WERI-Rb-1 (cell line): ENCODE measurements around the gene POLR3B.
A peak's percentile ranks its signal among the peaks of the same experiment; 100 is the strongest.

Experiments
- DNase-seq: peaks from one replicate; pipeline ENCODE4 v3.0.0-alpha.2; 2020
- H3K27ac ChIP-seq: fragments of 250-450 bp; sonication (Bioruptor Pico); 2 replicates; pipeline ENCODE4 v1.5.1; 2020; ENCODE audit warnings: mild to moderate bottlenecking, moderate library complexity
- H3K27me3 ChIP-seq: fragments of 250-450 bp; sonication (Bioruptor Pico); 2 replicates; pipeline ENCODE4 v1.5.1; 2021; ENCODE audit warnings: mild to moderate bottlenecking, low read depth, moderate library complexity; ENCODE audit not compliant: insufficient read depth, severe bottlenecking
- H3K36me3 ChIP-seq: fragments of 250-450 bp; sonication (Bioruptor Pico); 2 replicates; pipeline ENCODE4 v1.5.1; 2020; ENCODE audit warnings: mild to moderate bottlenecking, moderate library complexity
- H3K4me3 ChIP-seq: 2 replicates; pipeline ENCODE4 v1.5.1; 2011; ENCODE audit warnings: low read depth, mild to moderate bottlenecking, control low read depth, low read length
- H3K9me3 ChIP-seq: fragments of 250-450 bp; sonication (Bioruptor Pico); 2 replicates; pipeline ENCODE4 v1.5.1; 2021; ENCODE audit warnings: mild to moderate bottlenecking, moderate library complexity; ENCODE audit not compliant: severe bottlenecking
- TF ChIP-seq, protein P1 (sequence below): IDR thresholded peaks from 2 replicates; pipeline ENCODE4 v1.5.1; 2011; ENCODE audit warnings: low read depth, mild to moderate bottlenecking, control low read depth, inconsistent platforms, low read length

Gene POLR3B

DNA sequence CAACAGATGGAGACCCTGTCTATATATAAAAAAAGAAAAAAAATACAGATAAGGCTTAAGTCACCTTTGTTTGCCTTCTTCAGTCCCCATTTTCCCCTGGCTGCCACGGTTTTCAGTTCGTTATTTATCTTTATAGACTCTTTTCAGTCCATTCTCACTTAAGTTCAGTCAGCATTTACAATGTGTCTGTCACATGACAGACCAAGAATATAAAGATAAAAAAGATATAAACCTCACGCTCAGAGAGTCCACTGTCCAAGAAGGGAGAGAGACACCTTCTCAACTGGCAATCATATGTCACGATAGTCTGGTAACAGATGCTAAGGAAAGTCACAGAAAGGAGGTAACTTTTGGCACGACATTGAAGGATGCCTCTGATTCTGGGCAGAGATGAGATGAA is 13.4 kb upstream of the POLR3B start:
- no peaks in the 10 kb centered on the region for H3K36me3 ChIP-seq
- TF ChIP-seq, protein P1, sequence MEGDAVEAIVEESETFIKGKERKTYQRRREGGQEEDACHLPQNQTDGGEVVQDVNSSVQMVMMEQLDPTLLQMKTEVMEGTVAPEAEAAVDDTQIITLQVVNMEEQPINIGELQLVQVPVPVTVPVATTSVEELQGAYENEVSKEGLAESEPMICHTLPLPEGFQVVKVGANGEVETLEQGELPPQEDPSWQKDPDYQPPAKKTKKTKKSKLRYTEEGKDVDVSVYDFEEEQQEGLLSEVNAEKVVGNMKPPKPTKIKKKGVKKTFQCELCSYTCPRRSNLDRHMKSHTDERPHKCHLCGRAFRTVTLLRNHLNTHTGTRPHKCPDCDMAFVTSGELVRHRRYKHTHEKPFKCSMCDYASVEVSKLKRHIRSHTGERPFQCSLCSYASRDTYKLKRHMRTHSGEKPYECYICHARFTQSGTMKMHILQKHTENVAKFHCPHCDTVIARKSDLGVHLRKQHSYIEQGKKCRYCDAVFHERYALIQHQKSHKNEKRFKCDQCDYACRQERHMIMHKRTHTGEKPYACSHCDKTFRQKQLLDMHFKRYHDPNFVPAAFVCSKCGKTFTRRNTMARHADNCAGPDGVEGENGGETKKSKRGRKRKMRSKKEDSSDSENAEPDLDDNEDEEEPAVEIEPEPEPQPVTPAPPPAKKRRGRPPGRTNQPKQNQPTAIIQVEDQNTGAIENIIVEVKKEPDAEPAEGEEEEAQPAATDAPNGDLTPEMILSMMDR = no peak
- H3K4me3 ChIP-seq = no peak overlapping the region
- H3K27me3 ChIP-seq = no peaks in the 10 kb centered on the region
- no peak overlapping the region for H3K27ac ChIP-seq
- DNase-seq = no peak
- no peaks in the 10 kb centered on the region for H3K9me3 ChIP-seq

DNA sequence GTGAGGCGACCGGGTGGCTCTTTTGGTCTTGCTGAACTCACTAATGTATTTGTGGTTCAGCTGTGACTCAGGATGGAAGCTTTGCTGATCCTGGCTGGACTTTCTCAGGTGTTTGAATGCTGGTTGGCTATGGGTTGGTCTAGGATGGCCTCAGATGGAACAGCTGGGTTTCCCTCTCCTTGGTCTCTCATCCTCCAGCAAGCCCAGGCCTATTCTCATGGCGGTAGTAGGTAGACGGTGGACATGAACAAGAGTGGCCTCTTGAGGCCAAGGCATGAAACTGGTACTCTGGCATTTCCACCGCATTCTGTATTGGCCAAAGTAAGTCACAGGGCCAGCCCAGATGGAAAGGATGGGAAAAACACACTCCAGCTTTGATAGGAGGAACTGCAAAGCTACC is 11.8 kb upstream of the POLR3B start:
- DNase-seq = peak; percentile 69

DNA sequence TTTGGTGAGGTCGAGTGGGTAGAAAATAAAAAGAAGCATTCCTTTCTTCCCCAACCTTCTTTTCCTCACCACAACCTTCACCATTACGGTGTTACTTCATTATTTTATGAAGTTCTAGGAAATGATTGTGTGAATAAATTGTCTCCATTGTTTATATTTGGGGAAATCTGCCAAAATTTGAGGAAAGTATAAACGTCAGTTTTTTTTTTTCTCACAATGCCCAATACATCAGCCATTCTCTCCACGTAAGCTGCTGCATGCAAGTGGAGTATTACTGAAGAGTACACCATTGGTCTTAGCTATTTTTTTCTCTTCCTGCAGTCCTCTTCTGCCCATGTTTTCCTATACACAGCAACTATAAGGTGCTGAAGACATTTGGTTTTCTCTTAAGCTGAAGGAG is 9.1 kb upstream of the POLR3B start:
- H3K9me3 ChIP-seq = no peaks in the 10 kb centered on the region
- H3K27ac ChIP-seq = no peak overlapping the region
- no peaks in the 10 kb centered on the region for H3K36me3 ChIP-seq
- no peaks in the 10 kb centered on the region for H3K27me3 ChIP-seq
- DNase-seq = no peak
- H3K4me3 ChIP-seq = no peak overlapping the region
- TF ChIP-seq, protein P1 = no peak

More for the DNA sequence above, 11.8 kb upstream of the POLR3B start:
- Histone ChIP-seq H3K27me3 (no peaks in the 10 kb centered on the region), H3K9me3 (no peaks in the 10 kb centered on the region), H3K4me3 (no peak overlapping the region), H3K27ac (no peak overlapping the region), H3K36me3 (no peaks in the 10 kb centered on the region)
- TF ChIP-seq, protein P1 = peak; percentile 75

DNA sequence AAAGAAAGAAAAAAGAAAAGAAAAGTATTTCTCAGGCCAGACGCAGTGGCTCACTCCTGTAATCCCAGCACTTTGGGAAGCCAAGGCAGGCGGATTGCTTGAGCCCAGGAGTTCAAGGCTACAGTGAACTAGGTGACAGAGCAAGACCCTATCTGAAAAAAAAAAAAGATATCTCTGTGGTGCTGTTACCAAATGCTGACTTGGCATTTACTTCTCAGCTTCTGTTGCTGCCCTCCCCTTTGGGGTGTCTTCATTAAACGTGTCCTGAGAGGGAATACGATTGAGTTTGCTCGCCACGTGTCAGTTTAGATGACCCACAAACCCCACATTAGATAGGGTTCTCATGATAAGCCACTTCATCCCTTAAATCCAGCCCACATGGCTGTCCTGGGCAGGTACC is 4.4 kb upstream of the POLR3B start:
- TF ChIP-seq, protein P1 = no peak
- H3K27ac ChIP-seq = no peak overlapping the region

DNA sequence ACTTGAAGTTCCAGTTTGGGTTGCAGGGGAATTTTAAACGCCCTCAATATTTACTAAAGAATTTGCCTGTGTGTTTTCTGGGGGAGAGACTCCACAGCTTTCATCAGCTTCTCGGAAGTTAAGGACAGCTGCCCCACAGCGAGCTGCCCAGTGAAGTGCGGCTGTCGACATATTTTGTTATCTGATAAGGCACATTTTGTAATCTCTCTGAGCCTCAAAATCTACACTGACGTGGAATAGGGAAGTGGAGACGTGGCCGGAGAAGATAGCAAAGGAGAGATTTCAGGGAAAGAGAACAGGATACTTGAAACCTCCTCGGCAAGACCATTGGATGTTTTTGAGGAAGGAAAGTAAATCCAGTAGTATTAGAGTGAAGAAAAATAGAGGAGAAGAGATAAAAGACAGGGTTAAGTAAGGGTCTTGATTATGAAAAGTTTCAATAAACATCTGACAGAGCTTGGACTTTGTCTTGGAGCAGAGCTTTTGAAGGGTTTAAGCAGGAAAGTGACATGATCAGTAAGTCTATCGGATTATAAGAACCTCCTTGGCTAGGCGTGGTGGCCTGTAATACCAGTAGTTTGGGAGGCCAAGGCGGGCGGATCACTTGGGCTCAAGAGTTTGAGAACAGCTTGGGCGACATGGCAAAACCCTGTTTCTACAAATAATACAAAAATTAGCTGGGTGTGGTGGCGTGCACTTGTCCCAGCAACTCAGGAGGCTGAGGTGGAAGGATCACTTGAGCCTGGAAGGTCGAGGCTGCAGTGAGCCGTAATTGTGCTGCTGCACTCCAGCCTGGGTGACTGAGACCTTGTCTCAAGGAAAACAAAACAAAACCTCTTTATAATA is 1.1 kb downstream of the POLR3B start:
- H3K9me3 ChIP-seq = no peaks in the 10 kb centered on the region
- TF ChIP-seq, protein P1 = no peak
- H3K4me3 ChIP-seq = peak overlapping the region; percentile 68
- peak; percentile 48 for DNase-seq
- H3K27ac ChIP-seq = peak overlapping the region; percentile 89
- no peaks in the 10 kb centered on the region for H3K27me3 ChIP-seq
- H3K36me3 ChIP-seq = no peaks in the 10 kb centered on the region

More for the DNA sequence above, 4.4 kb upstream of the POLR3B start:
- DNase-seq = no peak
- H3K27me3 ChIP-seq = no peaks in the 10 kb centered on the region
- H3K9me3 ChIP-seq = no peaks in the 10 kb centered on the region
- no peaks in the 10 kb centered on the region for H3K36me3 ChIP-seq
- H3K4me3 ChIP-seq = no peak overlapping the region
